ENCODE measurements around the gene TRPV5.
A peak's percentile ranks its signal among the peaks of the same experiment; 100 is the strongest.

Gene TRPV5

GRCh38 chr7:142964502-142965246 lies 31.1 kb upstream of the TRPV5 start:
- Histone ChIP-seq H3K4me1 (ENCODE audit: insufficient read depth, poor library complexity, severe bottlenecking) (no peaks in the 10 kb centered on the region), H3K9me3 (ENCODE audit: severe bottlenecking) (no peaks in the 10 kb centered on the region), H3K27ac (ENCODE audit: poor library complexity, severe bottlenecking) (no peak overlapping the region), H3K4me3 (ENCODE audit: severe bottlenecking) (no peak overlapping the region), H3K27me3 (ENCODE audit: insufficient read depth, poor library complexity, severe bottlenecking) (no peaks in the 10 kb centered on the region), H3K36me3 (ENCODE audit: low read depth) (no peaks in the 10 kb centered on the region)
- TF ChIP-seq CTCF (IDR thresholded peaks at IDR 0.05; ENCODE audit: poor library complexity, severe bottlenecking): no peak
- no peak for DNase-seq (ENCODE audit: low spot score)
- peak; percentile 46; the same call in 2 of the 3 replicates for ATAC-seq (ENCODE audit: low read depth)

- Histone ChIP-seq H3K36me3 (ENCODE audit: low read depth) (no peaks in the 10 kb centered on the region), H3K27ac (ENCODE audit: poor library complexity, severe bottlenecking) (no peak overlapping the region), H3K9me3 (ENCODE audit: severe bottlenecking) (no peaks in the 10 kb centered on the region), H3K27me3 (ENCODE audit: insufficient read depth, poor library complexity, severe bottlenecking) (no peaks in the 10 kb centered on the region), H3K4me3 (ENCODE audit: severe bottlenecking) (no peak overlapping the region), H3K4me1 (ENCODE audit: insufficient read depth, poor library complexity, severe bottlenecking) (no peaks in the 10 kb centered on the region)
- ATAC-seq (ENCODE audit: low read depth): no peak
- no peak for TF ChIP-seq CTCF (IDR thresholded peaks at IDR 0.05; ENCODE audit: poor library complexity, severe bottlenecking)
- DNase-seq (ENCODE audit: low spot score): no peak
Observed at GRCh38 chr7:142963993-142964392, 30.4 kb upstream of the TRPV5 start.

- no peak for ATAC-seq (ENCODE audit: low read depth)
- Histone ChIP-seq H3K27me3 (ENCODE audit: insufficient read depth, poor library complexity, severe bottlenecking) (no peaks in the 10 kb centered on the region), H3K27ac (ENCODE audit: poor library complexity, severe bottlenecking) (no peak overlapping the region), H3K36me3 (ENCODE audit: low read depth) (no peaks in the 10 kb centered on the region), H3K4me1 (ENCODE audit: insufficient read depth, poor library complexity, severe bottlenecking) (no peaks in the 10 kb centered on the region), H3K4me3 (ENCODE audit: severe bottlenecking) (no peak overlapping the region), H3K9me3 (ENCODE audit: severe bottlenecking) (no peaks in the 10 kb centered on the region)
- no peak for TF ChIP-seq CTCF (IDR thresholded peaks at IDR 0.05; ENCODE audit: poor library complexity, severe bottlenecking)
- no peak for DNase-seq (ENCODE audit: low spot score)
Observed at GRCh38 chr7:142962991-142963390, 29.4 kb upstream of the TRPV5 start.

DNA sequence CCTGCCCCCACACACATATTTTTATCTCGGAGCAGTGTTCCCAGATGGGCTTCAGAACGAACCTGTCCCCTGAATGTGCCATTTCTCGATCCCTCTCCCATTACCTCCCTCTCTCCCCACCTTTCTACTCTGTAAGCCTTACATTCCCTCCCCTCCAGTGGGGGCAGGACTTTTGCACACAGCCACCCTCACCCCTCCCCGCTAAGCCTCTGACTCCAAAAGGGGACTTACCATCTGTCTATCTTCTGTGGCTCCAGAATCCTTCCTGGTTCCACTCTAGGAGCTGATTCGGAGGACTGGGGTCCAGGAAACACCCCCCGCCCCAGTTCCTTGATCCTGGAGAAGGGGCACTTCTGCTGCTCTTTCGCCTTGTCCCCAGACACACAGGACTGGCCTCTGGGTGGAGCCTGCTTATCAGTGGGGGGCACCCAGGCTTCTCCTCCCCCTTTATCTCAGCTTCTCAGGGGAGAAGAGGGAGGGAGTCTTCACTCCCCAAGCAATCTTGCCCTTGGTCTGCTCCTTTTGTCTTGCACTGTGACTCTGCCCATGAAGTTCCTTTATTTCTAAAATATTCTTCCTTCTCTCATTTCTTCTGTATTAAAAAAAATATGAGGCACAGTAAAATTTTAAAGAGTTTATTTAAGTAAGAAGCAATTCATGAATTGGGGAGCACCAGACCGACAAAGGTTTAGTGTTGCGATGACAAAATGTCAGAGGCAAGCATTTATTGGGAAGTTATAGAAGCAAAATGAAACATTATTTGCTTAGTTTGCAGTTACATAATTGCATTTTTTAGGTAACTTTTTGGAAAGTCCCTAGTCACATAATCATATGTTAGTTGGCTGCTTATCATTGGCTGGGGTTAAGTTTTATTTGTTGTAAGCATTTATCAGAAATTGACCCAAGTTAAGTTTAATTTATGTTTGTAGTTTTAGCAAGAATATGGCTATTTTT lies 28.7 kb upstream of the TRPV5 start, which contains the start of gene KEL:
Gene KEL (minus strand): TSS at position 391 of the 954 bp plus-strand sequence. CDS start 157 bp downstream, at position 234.
- no peaks in the 10 kb centered on the region for H3K27me3 ChIP-seq (ENCODE audit: insufficient read depth, poor library complexity, severe bottlenecking)
- H3K4me1 ChIP-seq (ENCODE audit: insufficient read depth, poor library complexity, severe bottlenecking): peaks cover 6% of the 10 kb centered on the region
- TF ChIP-seq CTCF (IDR thresholded peaks at IDR 0.05; ENCODE audit: poor library complexity, severe bottlenecking): no peak
- H3K27ac ChIP-seq (ENCODE audit: poor library complexity, severe bottlenecking): no peak within 1 kb of the TSS
- no peak for DNase-seq (ENCODE audit: low spot score)
- no peaks in the 10 kb centered on the region for H3K9me3 ChIP-seq (ENCODE audit: severe bottlenecking)
- H3K4me3 ChIP-seq (ENCODE audit: severe bottlenecking): no peak within 1 kb of the TSS
- no peaks in the 10 kb centered on the region for H3K36me3 ChIP-seq (ENCODE audit: low read depth)
- ATAC-seq (ENCODE audit: low read depth): no peak

Data from RWPE2 (cell line).